NCI-H128 (cell line): Measurements from ENCODE around the gene NKX2-3.

Experiments
- DNase-seq: peaks from one replicate; lab custom pipeline; 2025; ENCODE audit not compliant: unreplicated experiment; lab: John Stamatoyannopoulos, UW

The NKX2-3 gene

DNA sequence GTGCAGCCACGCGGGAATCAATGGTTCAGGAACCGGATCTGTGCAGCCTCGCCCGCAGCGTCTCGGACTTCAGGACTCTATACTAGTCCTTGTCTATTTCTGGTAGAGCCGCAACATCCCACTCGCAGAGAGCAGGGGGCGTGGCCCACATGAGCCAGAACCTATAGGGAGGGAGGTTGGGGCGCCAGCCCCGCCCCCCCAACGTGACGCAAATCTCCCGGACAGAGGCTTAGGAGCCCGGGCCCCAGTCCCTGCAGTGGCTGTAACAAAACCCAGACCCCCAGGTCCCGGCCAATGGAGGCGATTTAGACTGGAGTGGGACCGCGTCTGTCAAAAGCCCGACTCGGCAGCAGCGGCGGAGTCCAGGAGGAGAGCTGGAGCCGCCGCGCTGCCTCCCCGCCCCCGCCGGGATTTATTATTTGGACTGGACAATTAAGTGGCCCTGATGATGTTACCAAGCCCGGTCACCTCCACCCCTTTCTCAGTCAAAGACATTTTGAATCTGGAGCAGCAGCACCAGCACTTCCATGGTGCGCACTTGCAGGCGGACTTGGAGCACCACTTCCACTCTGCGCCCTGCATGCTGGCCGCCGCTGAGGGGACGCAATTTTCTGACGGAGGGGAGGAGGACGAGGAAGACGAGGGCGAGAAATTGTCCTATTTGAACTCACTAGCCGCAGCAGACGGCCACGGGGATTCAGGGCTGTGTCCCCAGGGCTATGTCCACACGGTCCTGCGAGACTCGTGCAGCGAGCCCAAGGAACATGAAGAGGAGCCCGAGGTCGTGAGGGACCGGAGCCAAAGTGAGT lies at the start of gene NKX2-3:
Gene NKX2-3, plus strand, starts transcription at position 256 of the 809 bp plus-strand sequence. Its CDS starts 190 bp downstream, at position 446.
- no peak for DNase-seq

- DNase-seq = no peak
Measured at GRCh38 chr10:99484626-99485581, 47.8 kb upstream of the NKX2-3 start.

DNA sequence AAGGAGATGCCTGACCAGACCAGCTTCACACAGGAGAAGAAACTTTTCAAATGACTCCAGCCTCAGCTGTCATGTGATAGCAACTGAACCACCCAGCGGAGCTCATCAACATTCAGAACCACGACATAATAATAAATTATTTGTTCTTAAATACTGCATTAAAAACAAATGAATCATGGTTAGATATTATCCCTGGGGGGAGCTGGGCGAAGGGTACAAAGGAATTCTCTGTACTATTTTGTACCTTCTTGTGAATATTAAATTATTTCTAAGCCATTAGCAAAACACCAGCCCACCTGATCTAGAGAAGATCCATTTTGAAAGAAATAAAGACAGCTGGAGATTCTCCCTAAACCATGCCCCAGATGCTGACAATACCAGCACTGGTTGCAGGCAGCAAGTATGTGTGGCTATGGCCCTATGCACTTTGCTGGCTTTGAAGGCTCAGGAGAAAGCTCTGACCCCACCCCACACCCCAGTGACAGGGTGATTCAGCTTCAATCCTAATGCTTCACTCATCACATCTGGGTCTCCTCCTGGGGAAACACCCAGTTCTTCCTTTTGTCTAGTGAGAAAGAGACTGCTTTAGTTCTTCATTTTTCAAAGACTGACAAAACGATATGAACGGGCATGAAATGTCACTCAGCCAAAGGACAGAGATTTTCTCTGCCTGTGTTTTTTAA lies 45.5 kb upstream of the NKX2-3 start:
- no peak for DNase-seq

GRCh38 chr10:99489271-99489670 lies 43.5 kb upstream of the NKX2-3 start:
- DNase-seq = no peak

DNA sequence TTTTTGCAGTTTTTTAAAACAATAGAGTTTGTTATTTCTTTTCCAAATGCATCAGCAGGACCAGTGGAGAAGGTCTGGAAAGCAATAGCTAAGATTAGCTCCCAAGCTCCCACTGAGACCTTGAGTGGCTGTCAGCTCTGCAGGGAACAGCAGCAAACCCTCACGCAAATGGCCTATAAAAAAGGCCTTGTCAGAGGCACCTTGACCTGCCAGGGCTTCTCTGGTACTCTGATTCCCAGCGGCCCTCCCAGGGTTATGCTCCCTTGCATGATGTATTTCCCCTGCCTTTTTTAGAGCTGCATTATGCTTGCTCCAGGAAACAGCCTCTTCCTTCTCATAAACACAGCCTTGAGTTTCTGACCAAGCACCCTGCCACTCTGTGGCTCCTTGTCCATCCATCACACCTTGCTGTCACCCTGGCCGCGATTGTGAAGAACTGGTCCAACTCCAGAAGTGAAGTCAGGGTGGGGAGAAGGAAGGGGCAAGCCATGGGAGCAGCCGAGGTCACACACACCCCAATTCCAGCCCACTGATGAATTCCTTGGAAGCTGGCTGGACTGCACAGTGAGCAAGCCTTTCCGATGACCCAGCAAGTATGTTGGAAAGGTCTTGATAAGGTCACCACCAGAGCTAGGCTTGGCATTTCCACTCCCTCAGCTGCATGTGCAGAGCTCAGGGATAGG lies 35.3 kb upstream of the NKX2-3 start:
- DNase-seq = no peak

- no peak for DNase-seq
Measured at GRCh38 chr10:99506416-99506815, 26.3 kb upstream of the NKX2-3 start.

DNA sequence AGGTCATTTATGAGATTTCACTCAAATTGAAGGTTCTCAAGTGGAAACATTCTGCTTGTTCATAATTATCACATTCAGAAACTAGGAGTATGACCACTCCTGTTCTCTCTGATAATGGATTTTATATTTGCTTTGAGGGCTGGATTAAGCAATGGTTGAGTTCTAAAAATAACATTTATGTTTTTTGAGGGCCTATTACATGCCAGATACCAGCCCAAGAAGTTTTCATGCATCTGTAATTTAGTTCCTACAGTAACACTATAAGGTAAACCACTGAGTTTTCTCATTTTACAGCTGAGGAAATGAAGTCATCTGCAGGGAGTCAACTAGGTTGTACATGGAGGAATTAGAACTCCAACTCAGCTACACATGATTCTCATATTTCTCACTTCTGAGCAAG lies 25.5 kb upstream of the NKX2-3 start:
- no peak for DNase-seq

GRCh38 chr10:99513061-99513460 lies 19.7 kb upstream of the NKX2-3 start:
- DNase-seq = no peak

GRCh38 chr10:99519690-99520039 lies 13.1 kb upstream of the NKX2-3 start:
- no peak for DNase-seq

DNA sequence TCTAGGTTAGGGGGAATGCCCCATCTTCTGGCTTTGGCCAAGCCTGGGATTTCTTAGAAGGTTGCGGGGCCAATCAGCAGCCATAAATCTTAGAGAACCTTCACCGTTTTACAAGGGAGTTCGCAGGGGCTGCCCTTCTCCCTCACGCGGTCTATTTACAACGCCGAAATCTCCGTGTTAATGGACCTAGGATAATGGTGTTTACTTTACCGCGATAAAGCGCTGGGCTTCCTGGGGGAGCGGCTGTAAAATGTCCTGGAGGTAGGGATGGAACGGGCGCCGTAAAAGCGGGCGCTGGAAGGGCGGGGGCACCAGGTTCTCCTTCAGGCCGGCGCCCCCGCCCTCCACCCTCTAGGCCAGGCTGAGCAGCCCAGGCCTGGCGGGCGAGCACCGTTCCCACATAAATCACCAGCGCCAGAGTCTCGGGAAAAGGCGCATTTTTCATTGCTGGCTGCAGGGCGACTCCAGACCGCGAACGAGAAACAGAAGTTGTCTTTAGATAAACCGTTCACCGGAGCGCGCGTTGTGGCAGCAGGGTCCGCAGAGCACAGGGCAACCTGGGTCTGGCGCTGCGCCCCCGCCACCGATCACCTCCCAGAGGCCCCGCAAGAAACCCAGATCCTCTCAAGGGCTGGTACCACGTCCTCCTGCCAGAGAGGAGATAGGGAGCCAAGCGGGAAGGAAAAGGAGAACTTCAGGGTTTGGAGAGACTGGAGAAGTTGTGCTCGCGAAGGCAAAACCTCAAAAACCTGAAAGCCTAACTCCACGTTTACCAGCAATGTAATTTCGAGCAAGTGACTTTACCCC lies 12.5 kb upstream of the NKX2-3 start:
- no peak for DNase-seq

DNA sequence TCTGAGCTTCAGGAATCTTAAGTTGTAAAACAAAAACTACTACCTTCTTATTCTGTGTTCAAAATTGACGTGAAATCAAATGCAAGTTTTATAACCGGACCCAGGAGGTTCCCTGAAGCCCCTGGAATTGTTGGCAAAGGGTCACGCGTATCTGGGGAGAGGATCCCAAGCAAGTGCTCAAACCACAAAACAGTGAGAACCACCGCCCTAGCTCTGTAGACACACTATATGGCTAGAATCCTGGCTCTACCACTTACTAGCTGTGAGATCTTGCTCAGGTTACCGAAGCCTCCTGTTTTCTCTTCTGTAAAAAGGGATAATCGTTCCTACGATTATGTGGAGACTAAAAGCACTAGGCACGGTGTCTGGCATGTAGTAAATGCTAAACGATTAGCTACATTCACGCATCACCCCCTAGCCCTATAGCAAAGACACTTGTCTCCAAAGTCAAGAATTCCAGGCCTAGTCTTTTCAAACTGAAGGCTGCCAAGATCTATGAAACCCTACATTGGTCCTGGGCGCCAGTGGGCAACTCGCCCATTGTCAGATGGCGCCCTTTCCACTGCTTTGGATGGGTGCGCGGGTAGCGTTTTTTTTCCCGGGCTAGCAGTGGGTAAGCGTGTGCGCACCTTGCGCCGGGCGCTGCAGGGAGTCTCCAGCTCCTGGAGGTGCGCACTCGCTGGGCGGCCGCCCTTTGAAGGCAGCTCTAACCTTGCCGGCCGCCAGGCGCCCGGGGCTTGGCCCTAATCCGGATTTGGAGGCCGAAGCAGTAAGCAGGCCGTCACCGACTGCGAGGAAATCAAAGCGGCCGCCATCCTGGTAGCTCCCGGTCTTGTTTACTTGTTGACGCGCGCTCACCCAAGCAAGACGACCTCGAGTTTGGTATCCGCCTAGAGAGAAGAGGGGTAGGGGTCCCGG lies 11.6 kb upstream of the NKX2-3 start:
- no peak for DNase-seq

GRCh38 chr10:99521765-99522469 lies 10.8 kb upstream of the NKX2-3 start:
- no peak for DNase-seq

DNA sequence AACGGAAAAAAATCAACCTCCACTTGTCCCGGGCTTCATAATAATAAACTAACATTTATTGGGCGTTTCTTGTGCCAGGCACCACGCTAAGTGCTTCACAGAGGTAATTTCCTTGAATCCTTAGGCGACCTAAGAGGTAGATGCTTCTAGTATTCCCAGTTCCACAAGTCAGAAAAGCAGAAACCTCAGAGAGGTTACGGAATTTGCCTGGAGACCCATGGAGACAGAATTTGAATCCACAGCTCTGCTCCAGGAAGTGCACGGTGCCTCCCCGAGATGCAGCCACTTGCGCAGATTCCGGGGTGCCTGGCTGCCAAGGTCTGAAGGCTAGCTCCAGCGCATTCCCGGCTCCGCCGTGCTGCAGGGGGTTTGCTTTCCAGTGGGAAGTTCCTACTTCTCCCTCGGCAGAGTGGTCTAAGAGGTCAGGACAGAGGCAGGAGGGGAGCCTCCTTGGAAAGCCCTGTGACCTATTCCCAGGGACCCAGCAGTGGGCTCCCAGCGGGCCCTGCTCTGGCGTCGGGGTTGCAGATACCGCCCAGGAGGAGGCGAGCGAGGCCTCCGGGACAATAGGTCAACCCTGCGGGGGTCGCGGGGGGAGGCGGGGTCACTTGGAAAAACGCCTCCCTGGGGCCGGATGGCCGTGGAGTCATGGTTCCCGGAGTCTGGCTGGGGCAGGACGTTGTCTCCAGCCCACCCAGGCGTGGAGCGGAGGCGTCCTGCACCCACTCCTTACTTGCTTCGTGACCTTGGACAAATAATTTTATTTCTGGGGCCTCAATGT lies 10.1 kb upstream of the NKX2-3 start:
- no peak for DNase-seq

DNA sequence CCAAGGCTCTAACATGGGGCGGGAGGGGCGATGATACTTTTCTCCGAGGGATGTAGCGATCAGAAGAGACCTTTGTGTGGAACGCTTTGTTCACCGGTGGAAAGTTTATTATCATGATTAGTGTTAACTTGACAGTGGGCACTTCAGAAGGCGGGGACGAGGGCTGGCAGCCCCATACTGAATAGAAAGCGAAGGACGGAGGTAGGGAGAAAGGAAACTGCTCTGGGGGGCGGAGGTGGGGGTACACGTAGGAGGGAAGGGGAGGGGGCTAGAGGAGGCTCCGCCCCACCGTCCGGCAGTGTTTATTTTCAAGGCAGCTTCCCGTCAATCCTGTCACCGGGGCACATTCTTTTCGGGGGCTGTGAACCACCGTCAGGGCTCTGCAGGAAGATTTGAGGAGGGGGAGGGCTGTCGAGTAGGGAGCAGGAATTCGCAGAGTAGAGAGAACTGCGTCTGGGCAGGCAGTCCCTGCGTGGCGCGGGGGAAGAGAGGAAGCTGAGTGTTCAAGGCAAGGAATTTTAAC lies 9.4 kb upstream of the NKX2-3 start:
- no peak for DNase-seq

DNA sequence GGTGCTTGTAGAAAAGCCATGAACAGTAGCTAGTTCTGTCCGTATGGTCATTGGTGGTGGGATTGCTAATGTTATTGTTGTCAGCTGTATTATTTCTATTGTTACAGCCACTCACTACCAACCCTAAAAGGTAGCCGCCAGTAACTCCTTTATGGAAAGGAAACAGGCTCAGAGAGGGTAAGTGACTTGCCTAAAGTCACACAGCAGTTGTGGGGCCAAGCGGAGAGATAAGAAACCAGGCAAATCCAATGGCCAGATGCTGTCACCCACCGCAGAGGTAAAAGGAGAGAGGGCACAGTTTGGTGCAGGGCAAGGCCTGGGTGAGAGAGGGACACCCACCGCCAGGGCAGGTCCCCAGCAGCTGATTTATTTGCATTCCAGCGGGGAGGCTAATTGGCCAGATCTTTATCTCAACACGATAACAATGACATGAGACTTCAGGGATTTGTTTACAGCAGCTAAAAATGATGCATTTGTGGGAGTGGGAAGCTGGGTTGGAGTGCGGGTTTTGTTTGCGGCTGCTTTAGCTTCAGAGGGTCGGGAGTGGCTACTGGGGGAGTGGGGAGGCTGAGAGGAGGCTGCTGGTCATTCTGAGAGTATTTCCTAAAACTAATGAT lies 8.6 kb upstream of the NKX2-3 start:
- no peak for DNase-seq

- no peak for DNase-seq
Measured at GRCh38 chr10:99524736-99525380, 7.9 kb upstream of the NKX2-3 start.
